GM18507 (cell line): ENCODE data around the gene CCHCR1.
"Not testable (repeated sequence)": the region's sequence is repeated elsewhere in the genome, so short reads cannot be mapped to it uniquely, and the experiment has no call there.

Experiments
- DNase-seq: peaks from one replicate; pipeline ENCODE4 v3.0.0; 2011; ENCODE audit warnings: low read depth; ENCODE audit not compliant: insufficient read length; ENCODE audit errors: extremely low spot score
- FAIRE-seq: peaks from 2 replicates; lab custom pipeline; 2011; peaks lifted over from hg19 to GRCh38; lab: Jason Lieb, UNC

The CCHCR1 gene

DNA sequence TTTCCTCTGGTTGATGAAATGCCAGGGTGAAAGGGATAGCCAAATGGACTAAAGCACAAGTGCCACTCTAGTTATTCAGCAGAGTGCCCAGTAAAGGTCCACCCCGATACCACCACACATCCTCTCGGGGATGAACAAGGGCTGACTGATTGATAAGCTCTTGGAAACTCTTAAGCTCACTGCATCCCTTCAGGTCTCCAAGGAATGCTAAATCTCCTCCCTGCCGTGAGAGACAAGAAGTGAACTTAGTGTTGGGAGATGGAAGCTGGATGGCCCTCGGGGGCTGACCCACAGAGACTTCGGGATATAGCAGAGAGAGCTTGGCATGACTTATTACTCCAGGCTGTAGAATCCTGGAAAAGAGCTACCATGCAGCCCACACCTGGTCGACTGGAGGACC is 26.3 kb upstream of the CCHCR1 start:
- DNase-seq, FAIRE-seq: not testable (repeated sequence)

DNA sequence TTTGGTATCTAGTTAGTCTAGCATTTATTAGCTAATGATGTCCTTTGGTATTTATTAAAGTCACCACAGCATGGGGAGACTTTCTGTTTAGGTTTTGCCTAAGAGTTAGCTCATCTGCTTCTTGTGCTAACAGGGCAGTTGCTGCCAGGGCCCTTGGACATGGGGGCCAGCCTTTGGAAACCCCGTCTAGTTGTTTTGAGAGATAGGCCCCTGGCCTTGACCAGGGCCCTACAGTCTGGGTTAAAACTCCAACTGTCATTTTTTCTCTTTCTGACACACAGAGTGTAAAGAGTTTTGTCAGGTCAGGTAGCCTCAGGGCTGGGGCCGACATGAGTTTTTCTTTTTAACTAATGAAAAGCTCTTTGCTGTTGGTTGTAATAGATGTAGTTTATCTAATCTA is 25.7 kb upstream of the CCHCR1 start:
- FAIRE-seq, DNase-seq: not testable (repeated sequence)

DNA sequence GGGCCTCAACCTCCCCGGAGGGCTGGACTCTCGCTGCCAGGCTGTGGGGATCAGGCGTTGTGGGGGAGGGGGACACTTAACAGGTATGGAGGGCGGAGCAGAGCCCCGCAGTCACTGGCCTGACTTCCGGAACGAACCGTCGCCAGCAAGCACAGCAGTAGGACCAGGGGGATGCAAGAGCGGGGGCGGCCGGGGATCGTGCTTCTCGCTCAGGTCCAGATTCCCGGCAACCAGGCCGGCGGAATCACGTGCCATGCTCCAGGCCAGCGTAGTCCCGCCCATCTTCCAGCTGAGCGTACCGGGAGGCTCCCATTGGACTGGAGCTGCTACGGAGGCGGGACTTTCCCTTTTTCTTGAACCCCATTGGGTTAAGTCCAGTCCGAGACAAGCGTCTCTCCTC is 22.9 kb upstream of the CCHCR1 start:
- FAIRE-seq = peak; percentile 69
- DNase-seq = peak; percentile 54

DNA sequence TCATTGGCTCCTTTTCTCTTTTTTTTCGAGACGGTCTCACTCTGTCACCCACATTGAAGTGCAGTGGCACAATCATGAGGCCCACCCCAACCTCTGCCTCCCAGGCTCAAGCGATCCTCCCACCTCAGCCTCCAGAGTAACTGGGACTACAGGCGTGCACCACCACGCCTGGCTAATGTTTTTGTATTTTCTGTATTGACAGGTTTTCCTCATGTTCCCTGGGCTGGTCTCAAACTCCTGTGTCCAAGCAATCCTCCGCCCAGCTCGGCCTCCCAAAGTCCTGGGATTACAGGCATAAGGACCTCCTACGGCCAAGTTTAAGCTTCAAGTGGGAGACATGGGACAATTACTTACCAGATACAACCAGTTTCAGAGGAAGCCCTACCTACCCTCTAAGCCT is 22.3 kb upstream of the CCHCR1 start:
- no peak for FAIRE-seq
- DNase-seq = no peak

DNA sequence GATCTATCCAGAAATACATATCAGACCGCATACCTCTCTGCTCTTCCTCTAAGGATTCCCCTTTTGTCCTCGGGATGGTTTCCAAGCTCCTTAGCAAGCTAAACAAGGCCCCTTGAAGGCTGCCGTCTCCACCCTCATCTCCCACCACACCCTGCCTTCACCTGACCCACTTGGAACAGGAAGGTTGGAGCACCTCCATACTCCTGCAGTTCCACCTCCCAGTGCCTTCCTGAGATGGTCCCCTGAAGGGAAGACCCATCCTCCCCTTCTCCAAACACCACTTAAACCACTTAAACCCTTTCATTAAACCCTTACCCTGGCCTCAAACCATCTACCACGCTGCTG is 21.4 kb upstream of the CCHCR1 start:
- DNase-seq (no peak), FAIRE-seq (no peak)

DNA sequence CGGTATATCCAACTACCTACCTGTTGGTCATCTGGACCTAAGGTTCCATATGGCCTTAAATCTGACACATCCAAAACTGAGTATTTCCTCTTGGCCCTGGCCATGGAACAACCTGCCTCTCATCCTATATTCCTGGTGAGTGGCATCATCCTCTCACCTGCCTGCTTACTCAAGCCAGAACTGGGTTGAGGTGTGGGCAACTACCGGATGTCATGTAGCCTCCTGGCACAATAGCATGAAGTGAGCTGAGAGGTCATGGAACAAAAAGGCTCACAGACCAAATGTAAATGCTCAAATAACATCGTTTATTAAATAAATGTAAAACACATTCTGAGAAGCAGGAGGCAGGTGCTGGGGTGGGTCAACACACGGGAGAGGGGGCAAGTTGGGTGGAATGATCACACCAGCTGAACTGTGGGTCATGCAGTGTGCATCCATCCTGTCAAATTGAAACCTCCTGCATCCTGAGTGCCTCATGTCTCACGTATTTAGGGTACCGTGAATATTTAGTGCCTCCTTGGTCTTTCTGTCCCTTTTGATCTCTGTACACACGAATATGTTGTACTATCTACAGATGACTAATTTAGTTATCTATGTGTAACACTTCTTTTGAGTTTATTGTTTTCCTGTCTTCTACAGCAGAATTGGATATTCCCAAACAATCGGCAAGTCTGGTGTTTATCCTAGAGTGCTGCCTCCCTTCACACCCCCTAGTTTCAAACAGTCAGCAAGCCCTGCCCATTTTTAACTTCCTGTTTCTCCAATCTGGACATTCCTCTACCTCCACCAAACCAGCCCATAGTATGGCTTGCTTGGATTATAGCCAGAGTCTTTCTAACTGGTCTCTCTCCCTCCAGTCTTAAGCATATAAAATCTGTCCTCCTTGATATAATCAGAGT is 20.8 kb upstream of the CCHCR1 start:
- peak; percentile 78 for FAIRE-seq
- no peak for DNase-seq

DNA sequence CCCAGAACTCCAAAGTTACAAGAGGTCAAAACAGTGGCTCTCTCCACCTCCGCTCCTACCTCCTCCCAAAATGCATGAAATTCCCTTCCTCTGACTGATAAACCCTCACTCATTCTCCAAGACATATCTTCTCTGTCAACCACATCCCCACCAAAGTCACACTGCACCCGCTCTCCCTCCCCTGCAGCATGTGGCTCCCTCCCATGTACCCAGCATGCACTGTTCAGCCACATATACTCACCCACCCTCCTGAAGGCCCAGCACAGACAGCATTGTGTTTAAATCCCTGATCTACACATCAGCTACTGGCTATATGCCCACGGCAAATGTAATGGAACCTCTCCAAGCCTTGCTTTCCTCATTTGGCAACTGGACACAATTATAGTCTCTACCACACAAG is 18.4 kb upstream of the CCHCR1 start:
- no peak for FAIRE-seq

DNA sequence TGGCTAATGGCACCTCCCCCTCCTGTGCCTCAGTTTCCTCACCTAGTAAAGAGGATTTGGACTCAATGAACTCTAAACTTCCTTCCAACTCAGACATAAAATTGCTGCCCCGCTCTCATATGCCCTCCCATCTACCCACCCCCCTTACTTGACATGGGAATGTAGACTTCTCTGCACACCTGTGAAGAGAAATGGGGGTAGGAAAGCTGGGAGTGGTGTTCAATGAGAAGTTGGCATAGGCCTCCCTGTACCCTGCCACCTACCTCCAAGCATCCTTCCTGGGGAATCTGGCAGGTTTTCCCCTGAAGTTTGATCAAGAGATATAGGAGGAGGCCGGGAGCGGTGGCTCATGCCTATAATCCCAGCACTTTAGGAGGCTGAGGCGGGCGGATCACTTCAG is 16.8 kb upstream of the CCHCR1 start:
- DNase-seq = no peak
- FAIRE-seq = no peak

More for the DNA sequence above, 18.4 kb upstream of the CCHCR1 start:
- no peak for DNase-seq

DNA sequence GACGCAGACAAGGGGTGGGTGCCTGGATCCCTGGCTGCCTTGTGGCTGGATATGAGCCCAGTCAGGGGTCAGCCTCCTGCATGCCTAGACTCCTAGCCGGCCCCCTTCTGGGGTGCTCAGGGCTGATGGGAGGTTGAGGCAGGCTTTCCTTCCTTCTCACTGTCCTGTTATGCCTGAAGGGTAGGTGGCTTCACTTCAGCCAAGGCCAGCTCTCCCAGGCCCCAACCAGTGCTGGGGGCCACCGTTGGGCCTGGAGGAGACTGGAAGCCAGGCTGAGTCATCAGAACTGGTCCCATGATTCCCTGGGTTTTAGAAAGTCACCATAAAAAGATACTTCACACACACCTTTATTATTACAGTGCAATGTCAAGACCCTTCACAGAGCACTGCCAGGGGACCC is 15.8 kb upstream of the CCHCR1 start:
- DNase-seq (no peak), FAIRE-seq (no peak)

DNA sequence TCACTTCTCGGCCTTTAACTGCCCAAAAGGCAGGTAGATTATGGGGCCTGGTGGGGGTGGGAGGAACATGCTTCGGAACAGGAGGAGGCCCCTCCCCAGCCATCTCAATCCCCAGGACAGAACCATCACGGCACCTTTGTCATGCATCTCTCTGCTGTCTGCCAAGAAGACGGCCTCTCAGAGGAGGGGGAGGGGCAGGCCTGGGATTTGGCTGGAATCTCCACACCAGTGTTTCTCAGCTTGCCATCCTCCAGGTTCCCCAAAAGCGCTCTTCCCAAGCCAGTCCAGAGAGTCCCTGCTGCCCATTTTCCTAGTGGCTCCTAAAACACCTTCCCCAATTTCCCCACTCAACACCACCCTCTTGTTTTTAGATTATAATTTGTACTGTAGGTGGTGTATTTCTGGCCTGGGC is 15.4 kb upstream of the CCHCR1 start:
- FAIRE-seq (no peak), DNase-seq (no peak)

DNA sequence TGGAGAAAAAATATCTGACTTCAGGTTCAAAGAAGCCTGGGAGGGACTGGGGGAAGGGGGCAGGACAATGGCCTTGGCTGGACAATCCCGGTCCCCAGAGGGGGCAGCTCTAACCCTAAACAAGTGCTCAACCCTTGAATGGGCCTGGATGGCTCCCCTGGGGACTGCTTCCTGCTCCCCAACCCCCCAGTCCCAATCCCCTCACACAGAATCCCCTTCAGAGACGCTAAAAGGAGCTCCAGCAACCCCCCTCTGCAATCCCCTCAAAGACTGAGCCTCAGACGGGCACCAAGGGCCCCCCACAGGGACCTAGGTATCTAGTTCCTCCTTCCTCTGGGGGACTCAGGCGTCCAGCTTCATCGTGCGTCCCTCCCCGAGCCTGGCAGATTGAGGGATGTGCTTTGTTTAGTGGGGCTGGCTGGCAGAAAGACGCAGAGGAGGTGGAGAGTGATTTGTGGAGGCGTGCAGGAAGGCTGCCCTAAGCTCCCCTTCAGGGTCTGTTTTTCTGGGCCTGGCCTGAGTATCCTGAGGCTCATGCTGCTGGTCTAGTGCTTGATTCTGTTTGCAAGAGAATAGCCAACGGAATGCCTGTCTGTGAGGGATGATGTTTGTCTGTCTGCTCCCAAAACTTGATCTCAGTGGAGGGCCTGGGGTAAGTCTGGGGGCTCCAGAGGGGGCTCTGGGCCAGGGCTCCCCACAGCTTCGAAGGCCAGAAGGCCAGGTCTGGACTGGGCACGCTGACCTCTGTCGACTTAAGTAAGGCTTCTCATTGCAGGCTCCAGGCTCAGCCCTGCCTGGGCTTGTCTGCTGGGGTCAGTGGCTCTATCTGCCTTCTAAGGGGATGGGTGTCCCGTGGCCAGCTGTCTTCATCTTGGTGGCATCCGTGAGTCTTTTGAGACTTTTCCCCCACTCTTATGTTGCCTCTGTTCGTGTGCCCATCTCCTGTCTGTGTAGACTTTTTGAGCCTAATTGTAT is 14.6 kb upstream of the CCHCR1 start:
- DNase-seq (no peak), FAIRE-seq (no peak)

DNA sequence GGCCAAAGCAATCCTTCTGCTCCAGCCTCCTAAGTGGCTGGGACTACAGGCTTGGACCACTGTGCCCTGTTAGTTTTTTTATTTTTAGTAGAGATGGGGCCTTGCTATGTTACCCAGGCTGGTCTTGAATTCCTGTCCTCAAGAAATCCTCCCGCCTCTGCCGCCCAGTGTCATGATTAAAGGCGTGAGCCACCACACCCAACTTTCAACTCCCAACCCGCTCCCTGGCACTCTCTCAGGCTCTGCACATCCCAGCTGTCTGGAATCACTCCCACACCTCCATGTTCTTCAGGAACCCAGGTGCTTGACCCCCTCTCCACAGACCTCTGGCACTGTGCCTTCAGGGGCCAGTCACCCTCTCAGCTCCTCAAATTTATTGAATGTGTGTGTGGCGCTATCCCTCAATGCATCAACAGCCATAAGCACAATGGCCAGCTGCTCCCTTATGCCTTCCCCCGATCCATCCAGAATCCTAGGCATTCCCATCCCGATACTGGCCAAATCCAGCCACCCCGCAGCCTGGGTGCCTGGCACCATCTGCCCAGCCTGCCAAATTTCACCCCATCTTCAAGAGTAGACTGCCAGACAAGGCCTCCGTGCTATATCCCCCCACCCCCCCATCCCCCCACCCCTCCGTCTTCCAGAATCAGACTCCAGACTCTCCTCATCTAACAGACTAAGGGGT is 13.5 kb upstream of the CCHCR1 start:
- DNase-seq (no peak), FAIRE-seq (no peak)

DNA sequence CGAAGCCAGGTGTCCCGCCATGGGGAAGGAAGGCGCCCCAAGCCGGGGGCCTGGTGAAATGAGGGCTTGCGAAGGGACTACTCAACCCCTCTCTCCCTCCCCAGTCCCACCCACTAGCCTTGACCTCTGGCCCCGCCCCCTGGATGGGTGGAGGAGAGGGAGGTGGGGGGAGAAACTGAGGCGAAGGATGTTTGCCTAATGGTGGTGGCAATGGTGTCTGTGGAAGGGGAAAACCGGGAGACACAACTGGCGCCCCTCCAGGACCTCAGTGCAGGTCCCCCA is 12.9 kb upstream of the CCHCR1 start, which contains the start of gene POU5F1:
TSS of gene POU5F1 (minus strand) at position 83 of the 282 bp plus-strand sequence. CDS start at position 21, 62 bp downstream.
- FAIRE-seq (no peak), DNase-seq (no peak)

DNA sequence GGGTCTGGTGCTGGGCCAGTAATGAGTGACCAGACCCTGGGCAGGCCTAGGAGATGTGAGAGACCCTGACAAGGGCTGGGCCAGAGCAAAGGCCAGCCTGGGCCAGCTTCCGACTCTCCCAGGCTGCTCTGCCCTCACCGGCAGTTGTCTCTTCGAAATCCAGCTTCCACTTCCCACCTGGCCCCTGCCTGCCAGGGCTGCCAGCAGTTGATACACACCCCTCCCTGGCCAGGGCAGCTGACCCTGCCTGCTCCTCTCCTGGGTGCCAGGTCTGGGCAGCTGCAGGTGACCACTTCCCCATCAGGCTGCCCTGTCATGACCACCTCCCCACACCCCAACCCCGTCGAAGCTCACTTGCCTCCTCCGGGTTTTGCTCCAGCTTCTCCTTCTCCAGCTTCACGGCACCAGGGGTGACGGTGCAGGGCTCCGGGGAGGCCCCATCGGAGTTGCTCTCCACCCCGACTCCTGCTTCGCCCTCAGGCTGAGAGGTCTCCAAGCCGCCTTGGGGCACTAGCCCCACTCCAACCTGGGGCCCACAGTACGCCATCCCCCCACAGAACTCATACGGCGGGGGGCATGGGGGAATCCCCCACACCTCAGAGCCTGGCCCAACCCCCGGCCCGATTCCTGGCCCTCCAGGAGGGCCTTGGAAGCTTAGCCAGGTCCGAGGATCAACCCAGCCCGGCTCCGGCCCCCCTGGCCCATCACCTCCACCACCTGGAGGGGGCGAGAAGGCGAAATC is 12.4 kb upstream of the CCHCR1 start:
- FAIRE-seq, DNase-seq: not testable (repeated sequence)

DNA sequence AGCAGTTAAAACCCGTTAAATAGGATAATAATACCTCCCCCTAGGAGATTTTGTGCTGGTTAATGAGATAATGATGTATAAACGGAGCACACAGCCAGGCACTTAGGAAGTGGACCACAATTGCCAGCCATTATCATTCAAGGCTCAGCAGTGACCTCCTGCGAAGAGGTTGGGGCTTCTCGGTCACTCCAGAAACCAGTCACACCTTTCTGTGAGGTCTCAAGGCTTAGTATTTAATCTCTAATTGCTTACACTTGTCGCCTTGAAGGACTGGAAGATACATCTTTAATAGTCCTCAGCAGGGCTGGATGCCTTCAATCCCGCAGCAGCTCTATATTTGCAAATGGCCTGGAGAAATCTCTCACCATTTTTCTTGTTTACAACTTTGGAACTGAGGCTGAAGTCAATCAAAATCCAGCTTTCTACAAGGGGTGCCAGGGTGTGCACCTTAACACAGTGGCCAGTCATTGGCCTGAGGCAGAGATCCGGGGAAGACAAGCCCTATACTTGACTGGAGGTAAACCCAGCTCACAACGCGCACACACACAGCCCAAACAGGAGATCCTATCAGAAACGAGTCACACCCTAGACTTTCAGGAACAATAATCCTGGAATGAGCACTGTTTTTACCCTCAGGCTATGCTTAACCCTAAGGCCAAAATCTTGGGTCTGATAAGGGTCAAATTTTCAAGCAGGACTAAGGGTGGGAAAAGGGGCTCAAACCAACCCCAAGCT is 11.7 kb upstream of the CCHCR1 start:
- no peak for DNase-seq
- FAIRE-seq = no peak

DNA sequence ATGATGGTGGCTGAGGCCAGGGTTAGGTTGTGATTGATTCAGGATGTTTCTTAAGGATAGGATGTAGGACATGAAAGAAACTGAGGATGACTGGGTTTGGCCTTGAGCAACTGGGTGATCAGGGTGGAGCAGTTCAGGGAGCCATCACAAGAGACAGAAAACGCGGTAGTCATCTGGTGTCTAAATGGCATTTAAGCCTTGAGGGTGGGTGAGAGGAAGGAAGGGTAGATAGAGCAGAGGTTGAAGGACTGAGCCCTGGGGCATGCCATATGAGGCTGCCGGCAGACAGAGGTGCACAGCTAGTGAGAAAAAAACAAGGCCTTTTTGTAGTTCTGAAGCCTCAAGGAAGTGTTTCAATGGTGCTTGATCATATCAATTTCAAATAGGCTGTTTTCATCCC is 11.0 kb upstream of the CCHCR1 start:
- FAIRE-seq (no peak), DNase-seq (no peak)

DNA sequence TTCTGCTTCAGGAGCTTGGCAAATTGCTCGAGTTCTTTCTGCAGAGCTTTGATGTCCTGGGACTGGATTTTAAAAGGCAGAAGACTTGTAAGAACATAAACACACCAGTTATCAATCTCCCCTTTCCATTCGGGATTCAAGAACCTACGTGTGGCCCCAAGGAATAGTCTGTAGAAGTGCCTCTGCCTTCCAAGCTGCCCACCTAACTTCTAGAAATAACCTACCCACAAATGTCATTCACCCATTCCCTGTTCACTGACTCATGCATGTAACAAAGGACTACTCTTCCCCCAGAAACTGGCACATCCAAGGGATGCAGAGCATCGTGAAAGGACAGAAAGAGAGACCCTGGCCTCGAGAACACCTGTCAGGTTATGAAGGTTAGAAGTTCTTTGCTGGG is 8.4 kb upstream of the CCHCR1 start:
- DNase-seq = no peak
- no peak for FAIRE-seq

DNA sequence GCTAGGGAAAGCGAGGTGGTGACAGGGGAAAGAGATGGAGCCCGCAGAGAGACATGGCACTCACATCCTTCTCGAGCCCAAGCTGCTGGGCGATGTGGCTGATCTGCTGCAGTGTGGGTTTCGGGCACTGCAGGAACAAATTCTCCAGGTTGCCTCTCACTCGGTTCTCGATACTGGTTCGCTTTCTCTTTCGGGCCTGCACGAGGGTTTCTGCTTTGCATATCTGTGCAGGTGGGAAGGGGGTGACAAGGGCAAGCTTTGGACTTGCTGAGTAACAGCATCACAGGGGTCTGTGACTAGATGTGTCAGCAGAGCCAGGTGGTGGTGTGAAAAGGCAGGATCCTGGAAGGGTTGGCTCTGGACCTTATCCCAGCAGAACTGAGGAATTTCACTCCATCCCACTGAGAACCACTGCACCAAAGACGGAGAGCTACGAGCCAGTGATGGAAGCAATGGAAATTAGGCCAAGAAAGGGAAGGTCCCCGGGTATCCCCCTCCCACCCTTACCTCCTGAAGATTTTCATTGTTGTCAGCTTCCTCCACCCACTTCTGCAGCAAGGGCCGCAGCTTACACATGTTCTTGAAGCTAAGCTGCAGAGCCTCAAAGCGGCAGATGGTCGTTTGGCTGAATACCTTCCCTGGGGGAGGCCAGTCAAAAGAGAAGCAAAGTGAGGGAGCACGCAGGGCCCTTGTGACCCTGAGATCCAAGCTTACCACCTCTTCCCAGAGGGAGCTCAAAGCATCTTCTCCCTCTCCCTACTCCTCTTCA is 7.6 kb upstream of the CCHCR1 start:
- peak; percentile 74 for FAIRE-seq
- DNase-seq = not testable (repeated sequence)
